HepG2 (cell line): ENCODE measurements around the gene NLRP11. TPM values are rescaled to one million over a fixed set of nuclear protein-coding genes. Genes with fewer than 3 reads are reported as not detected.

Experiments
- ATAC-seq: fragments of 200-7000 bp; cut with Tn5 transposase; 3 replicates; pipeline ENCODE4 v1.9.1; 2020; ENCODE audit warnings: mild to moderate bottlenecking, moderate library complexity
- BruUV-seq: library from RNA; stranded (reverse); fragments of 400-500 nt; replicated peaks from 2 replicates; lab custom pipeline; 2021; lab: Mats Ljungman, UMichigan
- CTCF ChIA-PET: fragments of 300-600 bp; formaldehyde crosslinking; extraction: SDS; loops from one replicate; lab custom pipeline; 2021; ENCODE audit warnings: low total read pairs, inconsistent platforms, low intra/inter-chr PET ratio; lab: Yijun Ruan, JAX
- POLR2A ChIA-PET: fragments of 350-600 bp; sonication (Branson Sonifier 250); formaldehyde crosslinking; loops from one replicate; lab custom pipeline; 2020; ENCODE audit warnings: antibody characterized with exemption, inconsistent platforms; lab: Yijun Ruan, JAX
- DNase-seq: peaks from one replicate; pipeline ENCODE4 v3.0.0-alpha.2; 2015; ENCODE audit warnings: low spot score
- FAIRE-seq: peaks from 3 replicates; lab custom pipeline; 2011; peaks lifted over from hg19 to GRCh38; lab: Jason Lieb, UNC
- H2AFZ ChIP-seq: one replicate; pipeline ENCODE4 v1.6.1; 2011; ENCODE audit warnings: low read length, inconsistent platforms
- H3K27ac ChIP-seq: fragments of 300-600 bp; 3 replicates; pipeline ENCODE4 v1.8.0; 2011; ENCODE audit warnings: mixed run types, mild to moderate bottlenecking, mixed read lengths, low read length, inconsistent platforms; ENCODE audit not compliant: insufficient read depth; ENCODE audit errors: extremely low read length
- H3K27me3 ChIP-seq, 2 experiments: fragments of 200-600 bp in 1 of 2; 2 replicates in 1 of 2; 3 replicates in 1 of 2; pipeline versions ENCODE4 v1.6.0 to v1.8.0; 2011; ENCODE audit warnings: low read length in 2 of 2, mild to moderate bottlenecking in 2 of 2, moderate library complexity in 2 of 2, inconsistent platforms in 1 of 2; ENCODE audit not compliant: insufficient read depth in 2 of 2, control insufficient read depth in 1 of 2
- H3K36me3 ChIP-seq, 2 experiments: fragments of 200-600 bp in 1 of 2; replicated peaks in 1 of 2; 2 replicates in 1 of 2; 3 replicates in 1 of 2; pipeline versions ENCODE4 v1.5.1 to v1.8.0; 2011; ENCODE audit warnings: low read length in 2 of 2, inconsistent platforms in 1 of 2; ENCODE audit not compliant: insufficient read depth in 2 of 2, control insufficient read depth in 1 of 2
- H3K4me1 ChIP-seq: 2 replicates; pipeline ENCODE4 v1.5.1; 2012; ENCODE audit warnings: low read length, inconsistent platforms; ENCODE audit not compliant: insufficient read depth
- H3K4me2 ChIP-seq: 2 replicates; pipeline ENCODE4 v1.6.0; 2011; ENCODE audit warnings: low read depth, low read length, inconsistent platforms
- H3K4me3 ChIP-seq, 3 experiments: fragments of 200-600 bp in 1 of 3; sonication (generic), shearing (Covaris generic) in 1 of 3; replicated peaks in 1 of 3; 2 replicates each; pipeline ENCODE4 v1.5.1; 2011 to 2016; ENCODE audit warnings: low read length in 3 of 3, inconsistent platforms in 2 of 3, low read depth in 2 of 3, mild to moderate bottlenecking in 2 of 3, control low read depth in 1 of 3, mixed read lengths in 1 of 3; ENCODE audit not compliant: insufficient read depth in 1 of 3
- H3K79me2 ChIP-seq: one replicate; pipeline ENCODE4 v1.6.1; 2011; ENCODE audit warnings: low read length, inconsistent platforms; ENCODE audit not compliant: insufficient read depth
- H3K9ac ChIP-seq: 2 replicates; pipeline ENCODE4 v1.6.0; 2011; ENCODE audit warnings: mild to moderate bottlenecking, low read depth, low read length, inconsistent platforms; ENCODE audit not compliant: insufficient read depth
- H3K9me3 ChIP-seq: 2 replicates; pipeline ENCODE4 v1.5.1; 2012; ENCODE audit warnings: mild to moderate bottlenecking, low read length
- H4K20me1 ChIP-seq: 2 replicates; pipeline ENCODE4 v1.6.0; 2011; ENCODE audit warnings: inconsistent platforms, mild to moderate bottlenecking, low read length, moderate library complexity; ENCODE audit not compliant: insufficient read depth
- CENPX ChIP-seq: sonication (generic); formaldehyde crosslinking; IDR thresholded peaks from 2 replicates; pipeline ENCODE4 v1.9.0; 2021; ENCODE audit warnings: mild to moderate bottlenecking, missing genetic modification reagents, moderate library complexity
- GTF3A ChIP-seq: sonication (generic); formaldehyde crosslinking; conservative IDR thresholded peaks from 2 replicates; pipeline ENCODE4 v1.4.0; 2020; ENCODE audit warnings: mild to moderate bottlenecking, missing genetic modification reagents
- HMGA1 ChIP-seq: sonication (generic); formaldehyde crosslinking; conservative IDR thresholded peaks from 2 replicates; pipeline ENCODE4 v1.4.0; 2020; ENCODE audit warnings: missing genetic modification reagents
- HOXA3 ChIP-seq: sonication (generic); formaldehyde crosslinking; IDR thresholded peaks from 2 replicates; pipeline ENCODE4 v1.5.0; 2020; ENCODE audit warnings: missing genetic modification reagents
- KLF9 ChIP-seq: IDR thresholded peaks from 2 replicates; pipeline ENCODE4 v1.6.1; 2016; ENCODE audit warnings: low read depth
- NR2C2 ChIP-seq: sonication (generic); formaldehyde crosslinking; IDR thresholded peaks from 2 replicates; pipeline ENCODE4 v1.4.0; 2020; ENCODE audit warnings: missing genetic modification reagents, mild to moderate bottlenecking, moderate library complexity, borderline replicate concordance
- ZBTB8A ChIP-seq: sonication (generic); formaldehyde crosslinking; IDR thresholded peaks from 2 replicates; pipeline ENCODE4 v1.4.0; 2020; ENCODE audit warnings: mild to moderate bottlenecking, low read depth, missing genetic modification reagents, borderline replicate concordance
- ZNF354B ChIP-seq: sonication (generic); formaldehyde crosslinking; IDR thresholded peaks from 2 replicates; pipeline ENCODE4 v1.8.0; 2022; ENCODE audit warnings: mild to moderate bottlenecking, missing genetic modification reagents
- ZNF572 ChIP-seq: sonication (generic); formaldehyde crosslinking; IDR thresholded peaks from 2 replicates; pipeline ENCODE4 v1.5.1; 2020; ENCODE audit warnings: mild to moderate bottlenecking, missing genetic modification reagents
- ZNF7 ChIP-seq: IDR thresholded peaks from 2 replicates; pipeline ENCODE4 v1.6.1; 2016; ENCODE audit warnings: missing biosample characterization, missing genetic modification reagents
- ZNF75D ChIP-seq: sonication (generic); formaldehyde crosslinking; IDR thresholded peaks from 2 replicates; pipeline ENCODE4 v1.8.1; 2023; ENCODE audit warnings: missing genetic modification reagents, mild to moderate bottlenecking, borderline replicate concordance
- WGBS: methylation state at CpG from one replicate; pipeline ENCODE4 v1.1.6; 2017; ENCODE audit warnings: low lambda C conversion rate; 5-methylcytosine and 5-hydroxymethylcytosine counted together
- in situ Hi-C: cut with HindIII; loops from 2 replicates; pipeline ENCODE4 v1.10.0; 2017; ENCODE audit warnings: low pct_unique_long_range_greater_than_20kb; ENCODE audit not compliant: extremely low pct_ligation_motif_present
- intact Hi-C: fragments of 100-400 bp; cut with micrococcal nuclease; formaldehyde crosslinking; loops from one replicate; pipeline ENCODE4 v1.10.0; 2022; ENCODE audit not compliant: unreplicated experiment
- polyA plus RNA-seq, 8 experiments: library from polyadenylated mRNA; depleted of rRNA in 3 of 8; stranded (reverse) in 7 of 8; unstranded in 1 of 8; fragments of >200 nt; fragmentation: Illumina TruSeq in 4 of 8; extraction: Trizol in 4 of 8; gene quantifications; 2 replicates each; pipeline versions ENCODE4 v1.2.1 to v1.2.3, GENCODE V29; 2011 to 2016; ENCODE audit warnings: low read depth in 4 of 8, missing spikeins in 1 of 8, mixed read lengths in 1 of 8; ENCODE audit not compliant: insufficient read depth in 1 of 8
- total RNA-seq, 5 experiments: library from RNA; depleted of rRNA; stranded (reverse); fragments of >200 nt; fragmentation: Illumina TruSeq; extraction: Trizol; gene quantifications; 2 replicates each; pipeline ENCODE4 v1.2.3, GENCODE V29; 2016; ENCODE audit warnings: low read depth in 1 of 5
- TF ChIP-seq, protein P1 (sequence below): sonication (generic); formaldehyde crosslinking; IDR thresholded peaks from 2 replicates; pipeline ENCODE4 v1.5.0; 2020; ENCODE audit warnings: missing genetic modification reagents
- TF ChIP-seq, protein P2 (sequence below): sonication (generic); formaldehyde crosslinking; IDR thresholded peaks from 2 replicates; pipeline ENCODE4 v1.9.0; 2021; ENCODE audit warnings: missing genetic modification reagents, mild to moderate bottlenecking, borderline replicate concordance
- TF ChIP-seq, protein P3 (sequence below): sonication (generic); formaldehyde crosslinking; IDR thresholded peaks from 2 replicates; pipeline ENCODE4 v1.4.0; 2020; ENCODE audit warnings: missing genetic modification reagents
- TF ChIP-seq, protein P4 (sequence below): sonication (generic); formaldehyde crosslinking; IDR thresholded peaks from 2 replicates; pipeline ENCODE4 v1.5.0; 2020; ENCODE audit warnings: mild to moderate bottlenecking, low read depth, missing genetic modification reagents, borderline replicate concordance
- TF ChIP-seq, protein P5 (sequence below): sonication (generic); formaldehyde crosslinking; IDR thresholded peaks from 2 replicates; pipeline ENCODE4 v1.4.0; 2020; ENCODE audit warnings: missing genetic modification reagents
- TF ChIP-seq, protein P6 (sequence below): sonication (generic); formaldehyde crosslinking; IDR thresholded peaks from 2 replicates; pipeline ENCODE4 v1.4.0; 2020; ENCODE audit warnings: missing genetic modification reagents

The NLRP11 gene
- total and polyA plus RNA-seq, 2 of the 13 experiments (the other 11 are each of a cell fraction or from before 2014, with no cell fraction given): 0.02 TPM; not detected in 1

DNA sequence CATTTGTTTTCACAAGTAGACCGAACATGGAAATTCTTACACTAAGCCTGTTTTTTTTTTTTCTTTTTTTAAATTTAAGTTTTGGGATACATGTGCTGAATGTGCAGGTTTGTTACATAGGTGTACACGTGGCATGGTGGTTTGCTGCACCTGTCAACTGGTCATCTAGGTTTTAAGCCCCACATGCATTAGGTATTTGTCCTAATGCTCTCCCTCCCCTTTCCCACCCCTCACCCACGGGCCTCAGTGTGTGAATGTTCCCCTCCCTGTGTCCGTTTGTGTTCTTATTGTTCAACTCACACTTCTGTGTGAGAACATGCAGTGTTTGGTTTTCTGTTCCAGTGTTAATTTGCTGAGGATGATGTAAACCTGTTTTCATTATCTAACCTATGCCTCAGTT lies 7.1 kb upstream of the NLRP11 start:
- DNase-seq (no peak), FAIRE-seq (no peak), ATAC-seq (no peak)
- intact Hi-C loops: no loop called here
- in situ Hi-C loops: no loop called here
- Histone ChIP-seq H3K4me2 (no peak overlapping the region), H3K27me3 (no peaks in the 10 kb centered on the region), H3K4me3 (no peak overlapping the region), H3K4me1 (no peaks in the 10 kb centered on the region), H3K79me2 (no peaks in the 10 kb centered on the region), H4K20me1 (no peaks in the 10 kb centered on the region), H3K9ac (no peak overlapping the region), H3K36me3 (no peaks in the 10 kb centered on the region), H2AFZ (no peak overlapping the region), H3K27ac (no peak overlapping the region), H3K9me3 (no peaks in the 10 kb centered on the region)
- ChIA-PET CTCF (no interaction called here), POLR2A (no interaction called here)
- no TSS peak for BruUV-seq
- WGBS: 3% methylated on average over 4 of the region's 4 CpGs
- TF ChIP-seq KLF9 (no peak), ZBTB8A (CRISPR knock-in tag) (no peak), ZNF354B (no peak), GTF3A (CRISPR knock-in tag) (no peak), HOXA3 (no peak), CENPX (CRISPR knock-in tag) (no peak), ZNF7 (CRISPR knock-in tag) (no peak), ZNF75D (CRISPR knock-in tag) (no peak), ZNF572 (CRISPR knock-in tag) (no peak), HMGA1 (CRISPR knock-in tag) (no peak), NR2C2 (CRISPR knock-in tag) (no peak)
- TF ChIP-seq, protein P1, sequence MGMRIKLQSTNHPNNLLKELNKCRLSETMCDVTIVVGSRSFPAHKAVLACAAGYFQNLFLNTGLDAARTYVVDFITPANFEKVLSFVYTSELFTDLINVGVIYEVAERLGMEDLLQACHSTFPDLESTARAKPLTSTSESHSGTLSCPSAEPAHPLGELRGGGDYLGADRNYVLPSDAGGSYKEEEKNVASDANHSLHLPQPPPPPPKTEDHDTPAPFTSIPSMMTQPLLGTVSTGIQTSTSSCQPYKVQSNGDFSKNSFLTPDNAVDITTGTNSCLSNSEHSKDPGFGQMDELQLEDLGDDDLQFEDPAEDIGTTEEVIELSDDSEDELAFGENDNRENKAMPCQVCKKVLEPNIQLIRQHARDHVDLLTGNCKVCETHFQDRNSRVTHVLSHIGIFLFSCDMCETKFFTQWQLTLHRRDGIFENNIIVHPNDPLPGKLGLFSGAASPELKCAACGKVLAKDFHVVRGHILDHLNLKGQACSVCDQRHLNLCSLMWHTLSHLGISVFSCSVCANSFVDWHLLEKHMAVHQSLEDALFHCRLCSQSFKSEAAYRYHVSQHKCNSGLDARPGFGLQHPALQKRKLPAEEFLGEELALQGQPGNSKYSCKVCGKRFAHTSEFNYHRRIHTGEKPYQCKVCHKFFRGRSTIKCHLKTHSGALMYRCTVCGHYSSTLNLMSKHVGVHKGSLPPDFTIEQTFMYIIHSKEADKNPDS (CRISPR knock-in tag): no peak
- TF ChIP-seq, protein P2, sequence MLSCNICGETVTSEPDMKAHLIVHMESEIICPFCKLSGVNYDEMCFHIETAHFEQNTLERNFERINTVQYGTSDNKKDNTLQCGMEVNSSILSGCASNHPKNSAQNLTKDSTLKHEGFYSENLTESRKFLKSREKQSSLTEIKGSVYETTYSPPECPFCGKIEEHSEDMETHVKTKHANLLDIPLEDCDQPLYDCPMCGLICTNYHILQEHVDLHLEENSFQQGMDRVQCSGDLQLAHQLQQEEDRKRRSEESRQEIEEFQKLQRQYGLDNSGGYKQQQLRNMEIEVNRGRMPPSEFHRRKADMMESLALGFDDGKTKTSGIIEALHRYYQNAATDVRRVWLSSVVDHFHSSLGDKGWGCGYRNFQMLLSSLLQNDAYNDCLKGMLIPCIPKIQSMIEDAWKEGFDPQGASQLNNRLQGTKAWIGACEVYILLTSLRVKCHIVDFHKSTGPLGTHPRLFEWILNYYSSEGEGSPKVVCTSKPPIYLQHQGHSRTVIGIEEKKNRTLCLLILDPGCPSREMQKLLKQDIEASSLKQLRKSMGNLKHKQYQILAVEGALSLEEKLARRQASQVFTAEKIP: no peak
- TF ChIP-seq, protein P3, sequence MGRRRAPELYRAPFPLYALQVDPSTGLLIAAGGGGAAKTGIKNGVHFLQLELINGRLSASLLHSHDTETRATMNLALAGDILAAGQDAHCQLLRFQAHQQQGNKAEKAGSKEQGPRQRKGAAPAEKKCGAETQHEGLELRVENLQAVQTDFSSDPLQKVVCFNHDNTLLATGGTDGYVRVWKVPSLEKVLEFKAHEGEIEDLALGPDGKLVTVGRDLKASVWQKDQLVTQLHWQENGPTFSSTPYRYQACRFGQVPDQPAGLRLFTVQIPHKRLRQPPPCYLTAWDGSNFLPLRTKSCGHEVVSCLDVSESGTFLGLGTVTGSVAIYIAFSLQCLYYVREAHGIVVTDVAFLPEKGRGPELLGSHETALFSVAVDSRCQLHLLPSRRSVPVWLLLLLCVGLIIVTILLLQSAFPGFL (CRISPR knock-in tag): no peak
- TF ChIP-seq, protein P4, sequence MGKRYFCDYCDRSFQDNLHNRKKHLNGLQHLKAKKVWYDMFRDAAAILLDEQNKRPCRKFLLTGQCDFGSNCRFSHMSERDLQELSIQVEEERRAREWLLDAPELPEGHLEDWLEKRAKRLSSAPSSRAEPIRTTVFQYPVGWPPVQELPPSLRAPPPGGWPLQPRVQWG (CRISPR knock-in tag): no peak
- TF ChIP-seq, protein P5, sequence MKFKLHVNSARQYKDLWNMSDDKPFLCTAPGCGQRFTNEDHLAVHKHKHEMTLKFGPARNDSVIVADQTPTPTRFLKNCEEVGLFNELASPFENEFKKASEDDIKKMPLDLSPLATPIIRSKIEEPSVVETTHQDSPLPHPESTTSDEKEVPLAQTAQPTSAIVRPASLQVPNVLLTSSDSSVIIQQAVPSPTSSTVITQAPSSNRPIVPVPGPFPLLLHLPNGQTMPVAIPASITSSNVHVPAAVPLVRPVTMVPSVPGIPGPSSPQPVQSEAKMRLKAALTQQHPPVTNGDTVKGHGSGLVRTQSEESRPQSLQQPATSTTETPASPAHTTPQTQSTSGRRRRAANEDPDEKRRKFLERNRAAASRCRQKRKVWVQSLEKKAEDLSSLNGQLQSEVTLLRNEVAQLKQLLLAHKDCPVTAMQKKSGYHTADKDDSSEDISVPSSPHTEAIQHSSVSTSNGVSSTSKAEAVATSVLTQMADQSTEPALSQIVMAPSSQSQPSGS (CRISPR knock-in tag): no peak
- TF ChIP-seq, protein P6, sequence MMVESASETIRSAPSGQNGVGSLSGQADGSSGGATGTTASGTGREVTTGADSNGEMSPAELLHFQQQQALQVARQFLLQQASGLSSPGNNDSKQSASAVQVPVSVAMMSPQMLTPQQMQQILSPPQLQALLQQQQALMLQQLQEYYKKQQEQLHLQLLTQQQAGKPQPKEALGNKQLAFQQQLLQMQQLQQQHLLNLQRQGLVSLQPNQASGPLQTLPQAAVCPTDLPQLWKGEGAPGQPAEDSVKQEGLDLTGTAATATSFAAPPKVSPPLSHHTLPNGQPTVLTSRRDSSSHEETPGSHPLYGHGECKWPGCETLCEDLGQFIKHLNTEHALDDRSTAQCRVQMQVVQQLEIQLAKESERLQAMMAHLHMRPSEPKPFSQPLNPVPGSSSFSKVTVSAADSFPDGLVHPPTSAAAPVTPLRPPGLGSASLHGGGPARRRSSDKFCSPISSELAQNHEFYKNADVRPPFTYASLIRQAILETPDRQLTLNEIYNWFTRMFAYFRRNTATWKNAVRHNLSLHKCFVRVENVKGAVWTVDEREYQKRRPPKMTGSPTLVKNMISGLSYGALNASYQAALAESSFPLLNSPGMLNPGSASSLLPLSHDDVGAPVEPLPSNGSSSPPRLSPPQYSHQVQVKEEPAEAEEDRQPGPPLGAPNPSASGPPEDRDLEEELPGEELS (CRISPR knock-in tag): no peak
